Fibroblast of skin of back (primary cell): ENCODE data around the gene IGFALS.

Experiments used
- DNase-seq: peaks from one replicate; pipeline ENCODE4 v3.0.0-alpha.2; 2013

Gene IGFALS

DNA sequence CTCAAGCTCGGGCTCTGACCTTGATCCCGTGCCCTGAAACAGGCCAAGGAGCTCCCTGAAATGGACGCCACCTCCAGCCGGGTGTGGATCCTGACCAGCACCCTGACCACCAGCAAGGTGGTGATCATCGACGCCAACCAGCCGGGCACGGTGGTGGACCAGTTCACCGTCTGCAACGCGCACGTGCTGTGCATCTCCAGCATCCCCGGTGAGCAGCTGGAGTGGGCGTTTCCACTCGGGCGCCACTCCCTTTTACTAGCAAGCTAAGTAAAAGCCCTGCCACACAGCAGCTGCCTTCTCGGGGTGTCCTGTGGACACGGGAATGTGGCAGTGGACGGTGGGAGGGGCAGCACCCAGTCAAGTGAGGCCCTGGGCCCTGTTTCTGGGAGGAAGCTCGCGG, 28.5 kb downstream of the IGFALS start:
- no peak for DNase-seq

DNA sequence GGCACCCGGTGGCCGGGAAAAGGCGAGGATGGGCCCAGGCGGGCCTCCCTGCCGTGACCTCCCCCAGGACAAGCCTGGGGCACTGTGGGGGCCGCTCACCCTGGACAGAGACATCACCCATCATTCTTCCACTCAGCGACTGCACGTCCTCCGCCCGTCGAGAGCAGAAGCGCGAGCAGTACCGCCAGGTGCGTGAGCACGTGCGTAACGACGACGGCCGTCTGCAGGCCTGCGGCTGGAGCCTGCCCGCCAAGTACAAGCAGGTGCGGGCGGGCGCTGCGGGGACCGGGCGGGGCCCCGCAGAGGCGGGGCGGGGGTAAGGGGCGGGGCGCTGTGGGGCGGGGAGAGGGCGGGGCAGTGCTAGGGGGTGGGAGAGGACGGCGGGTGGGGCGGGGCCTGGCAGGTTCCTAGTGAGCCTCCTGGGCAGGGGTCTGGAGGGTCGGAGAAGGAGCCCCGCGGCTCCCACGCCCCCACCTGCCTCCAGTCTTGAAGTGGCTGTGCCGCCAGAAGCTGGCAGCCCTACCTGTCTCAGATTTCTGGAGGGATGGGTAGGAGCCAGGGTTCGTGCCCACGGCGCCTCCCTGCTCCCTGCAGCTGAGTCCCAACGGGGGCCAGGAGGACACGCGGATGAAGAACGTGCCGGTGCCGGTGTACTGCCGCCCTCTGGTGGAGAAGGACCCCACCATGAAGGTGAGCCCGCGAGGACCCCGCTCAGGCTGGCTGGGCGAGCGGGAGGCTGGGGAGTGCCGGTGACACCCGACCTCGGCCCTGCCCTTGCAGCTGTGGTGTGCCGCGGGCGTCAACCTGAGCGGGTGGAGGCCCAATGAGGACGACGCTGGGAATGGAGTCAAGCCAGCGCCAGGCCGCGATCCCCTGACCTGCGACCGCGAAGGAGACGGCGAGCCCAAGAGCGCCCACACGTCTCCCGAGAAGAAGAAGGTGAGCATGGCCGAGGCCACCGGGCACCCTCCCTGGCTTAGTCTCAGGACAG, 29.7 kb downstream of the IGFALS start:
- peak; percentile 24 for DNase-seq

DNA sequence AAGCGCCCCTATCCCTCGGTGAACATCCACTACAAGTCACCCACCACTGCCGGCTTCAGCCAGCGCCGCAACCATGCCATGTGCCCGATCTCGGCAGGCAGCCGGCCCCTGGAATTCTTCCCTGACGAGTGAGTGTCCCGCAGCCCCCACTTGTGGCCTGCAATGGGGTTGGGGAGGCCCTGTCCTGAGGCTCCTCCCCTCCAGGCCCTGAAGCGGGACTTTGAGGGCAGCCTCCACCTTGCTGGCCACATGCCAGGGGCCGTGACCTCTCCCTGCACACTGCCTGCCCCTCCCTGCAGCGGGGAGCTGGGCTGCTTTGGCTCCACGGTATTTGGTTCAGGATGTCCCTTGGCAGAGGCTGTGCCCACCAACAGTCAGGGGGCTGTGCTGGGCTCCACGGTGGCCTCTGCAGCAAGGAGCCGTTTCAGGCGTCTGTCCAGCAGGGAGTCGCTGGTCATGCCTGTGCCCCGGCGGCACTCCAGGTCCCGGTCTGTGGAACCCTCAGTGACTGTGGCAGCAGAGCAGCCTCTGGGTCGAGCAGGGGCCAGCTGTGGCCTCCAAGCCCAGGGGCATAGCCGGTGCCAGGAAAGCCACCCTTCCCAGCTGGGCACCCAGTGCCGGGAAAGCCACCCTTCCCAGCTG, 30.5 kb downstream of the IGFALS start:
- no peak for DNase-seq

DNA sequence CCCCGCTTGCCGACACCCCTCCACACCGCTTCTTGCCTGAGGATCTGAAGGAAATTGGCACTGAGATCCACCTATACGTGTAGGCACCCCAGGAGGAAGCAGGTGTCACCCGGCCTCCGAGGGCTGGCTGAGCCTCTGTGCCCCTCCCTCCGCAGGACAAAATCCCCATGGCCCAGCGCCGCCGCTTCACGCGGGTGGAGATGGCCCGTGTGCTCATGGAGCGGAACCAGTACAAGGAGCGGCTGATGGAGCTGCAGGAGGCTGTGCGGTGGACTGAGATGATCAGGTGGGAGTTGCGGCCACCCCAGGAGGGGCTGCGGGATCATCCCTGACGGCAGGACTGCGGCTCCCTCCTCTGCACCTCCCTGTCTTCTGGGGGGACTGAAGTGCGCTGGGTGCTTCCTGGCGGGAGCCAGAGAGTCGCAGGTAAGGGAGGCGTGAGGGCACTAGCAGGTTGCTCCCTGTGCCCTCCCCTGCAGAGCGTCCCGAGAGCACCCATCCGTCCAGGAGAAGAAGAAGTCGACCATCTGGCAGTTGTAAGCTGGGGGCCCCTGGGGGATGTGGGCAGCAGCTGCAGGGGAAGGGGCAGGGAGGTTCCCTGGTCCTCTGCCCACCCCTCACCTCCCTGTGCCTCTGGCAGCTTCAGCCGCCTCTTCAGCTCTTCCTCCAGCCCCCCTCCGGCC, 31.2 kb downstream of the IGFALS start:
- DNase-seq, result no peak

DNA sequence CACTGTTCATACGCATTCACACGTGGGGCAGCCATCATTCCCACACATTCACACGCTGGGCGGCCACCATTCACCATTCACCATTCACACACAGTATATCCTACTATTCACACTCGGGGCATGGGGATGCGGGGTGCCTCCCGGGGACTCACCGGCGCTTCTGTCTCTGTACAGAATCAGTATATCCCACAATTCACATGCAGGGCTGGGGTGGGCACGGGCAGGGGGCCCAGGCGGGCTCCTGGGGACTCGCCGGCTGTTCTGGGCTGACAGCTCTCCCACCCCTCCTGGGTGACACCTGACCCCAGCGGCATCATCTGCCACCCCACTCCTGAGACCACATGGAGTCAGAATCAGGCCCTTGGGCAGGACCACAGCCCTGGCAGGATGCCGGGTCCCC, 31.8 kb downstream of the IGFALS start:
- no peak for DNase-seq

DNA sequence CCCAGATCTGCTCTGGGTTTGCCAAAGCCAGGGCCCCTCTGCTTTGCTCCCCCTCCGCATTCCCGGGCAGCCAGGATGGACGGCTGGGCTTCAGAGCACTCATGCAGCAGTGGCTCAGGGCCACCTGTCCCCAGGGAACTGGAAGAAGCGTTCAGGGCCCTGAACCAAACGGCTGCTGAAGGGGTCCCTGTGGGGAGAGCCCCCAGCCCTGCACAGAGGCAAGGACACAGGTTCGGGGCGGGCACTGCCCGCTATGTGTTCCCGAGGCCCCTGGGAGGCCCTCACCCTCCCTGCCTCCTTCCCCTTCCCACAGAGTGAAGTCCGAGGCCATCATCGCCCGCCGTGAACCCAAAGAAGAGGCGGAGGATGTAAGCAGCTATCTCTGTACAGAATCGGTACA, 32.6 kb downstream of the IGFALS start:
- no peak for DNase-seq

DNA sequence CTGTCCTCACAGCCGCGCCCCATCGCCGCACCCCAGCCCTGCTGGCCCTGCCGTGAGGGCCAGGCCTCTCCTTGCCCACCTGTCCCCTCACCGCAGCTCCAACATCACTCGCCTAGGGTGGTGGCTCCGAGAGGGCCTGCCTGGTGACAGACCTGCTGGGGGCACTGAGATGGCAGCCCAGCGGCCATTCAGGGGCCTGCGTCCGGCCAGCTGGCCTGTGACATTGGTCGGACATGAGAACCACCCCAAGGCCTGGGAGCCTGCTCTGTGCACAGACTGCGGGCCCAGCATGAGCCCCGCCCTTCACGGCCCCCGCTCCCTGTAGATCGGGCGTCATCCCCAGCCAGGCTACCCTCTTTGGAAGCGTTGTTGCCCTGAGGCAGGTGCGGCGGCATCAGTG, 34.0 kb downstream of the IGFALS start:
- DNase-seq, result no peak

DNA sequence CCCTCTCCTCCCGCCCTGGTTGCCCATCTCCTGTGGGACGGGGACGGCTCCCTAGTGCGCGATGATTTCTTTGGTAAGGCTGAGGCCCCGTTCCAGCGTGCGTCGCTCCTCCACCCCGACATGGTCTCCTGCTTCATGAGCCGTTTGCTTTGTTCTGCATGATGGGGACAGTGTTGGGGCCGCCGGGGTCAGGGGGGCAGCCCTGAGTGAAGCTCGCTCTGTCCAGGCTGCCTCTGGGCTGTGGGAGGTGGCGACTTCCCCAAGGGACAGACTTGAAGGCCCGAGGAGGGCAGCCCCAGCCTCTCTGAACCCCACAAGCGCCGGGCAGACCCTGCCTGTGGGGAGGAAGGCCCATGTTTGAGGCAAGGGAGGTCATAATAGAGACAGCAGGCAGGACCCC, 34.6 kb downstream of the IGFALS start:
- no peak for DNase-seq

DNA sequence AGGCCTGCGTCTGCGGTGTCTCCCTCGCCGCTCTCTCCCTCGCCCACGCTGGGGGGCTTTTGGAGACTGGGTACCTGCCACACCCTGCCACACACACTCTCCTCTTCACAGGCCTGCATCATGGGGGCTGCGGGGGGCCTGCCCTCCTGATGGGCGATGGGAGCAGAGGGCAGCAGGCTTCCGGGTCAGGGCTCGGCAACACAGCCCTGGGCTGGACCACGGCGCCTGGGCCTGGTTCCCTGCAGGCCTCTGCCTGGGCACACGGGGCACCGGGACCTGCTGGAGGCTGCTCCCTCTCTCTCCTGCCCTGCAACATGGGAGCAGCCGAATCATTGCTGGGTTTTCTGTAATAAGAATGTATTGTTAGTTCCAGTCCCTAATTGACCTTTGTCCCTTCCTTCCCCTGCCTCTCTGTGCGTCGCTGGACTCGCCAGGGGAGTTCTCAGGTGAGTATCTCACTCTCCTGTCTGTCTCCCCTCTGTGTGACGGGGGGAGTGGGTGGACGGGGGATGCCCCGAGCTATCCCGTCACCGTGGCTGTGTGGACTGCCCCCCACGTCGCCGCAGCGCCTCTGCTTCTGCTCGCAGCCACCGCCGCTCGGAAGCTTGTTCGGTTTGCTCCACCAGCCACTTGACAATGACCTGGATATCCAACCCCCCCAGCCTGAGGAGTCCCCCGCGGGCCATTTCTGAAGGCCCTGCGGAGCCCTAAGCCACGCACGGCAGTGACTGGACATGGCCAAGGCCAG, 35.6 kb downstream of the IGFALS start:
- DNase-seq, result no peak

DNA sequence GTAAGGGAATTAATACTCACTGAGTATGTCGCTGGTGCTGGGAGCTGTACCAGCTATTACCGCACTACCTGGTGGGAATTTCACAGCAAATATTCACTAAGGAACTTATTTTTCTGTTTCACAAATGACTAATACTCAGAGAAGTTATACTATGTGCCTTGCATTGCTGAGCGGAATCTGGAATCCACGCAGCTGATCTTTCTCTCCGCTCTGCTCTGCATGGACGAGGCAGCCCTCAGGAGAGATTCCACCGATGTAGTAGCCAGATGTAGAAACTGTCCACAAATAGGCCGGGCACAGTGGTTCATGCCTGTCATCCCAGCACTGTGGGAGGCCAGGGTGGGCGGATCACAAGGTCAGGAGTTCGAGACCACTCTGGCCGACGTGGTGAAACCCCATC, 39.3 kb downstream of the IGFALS start:
- no peak for DNase-seq

DNA sequence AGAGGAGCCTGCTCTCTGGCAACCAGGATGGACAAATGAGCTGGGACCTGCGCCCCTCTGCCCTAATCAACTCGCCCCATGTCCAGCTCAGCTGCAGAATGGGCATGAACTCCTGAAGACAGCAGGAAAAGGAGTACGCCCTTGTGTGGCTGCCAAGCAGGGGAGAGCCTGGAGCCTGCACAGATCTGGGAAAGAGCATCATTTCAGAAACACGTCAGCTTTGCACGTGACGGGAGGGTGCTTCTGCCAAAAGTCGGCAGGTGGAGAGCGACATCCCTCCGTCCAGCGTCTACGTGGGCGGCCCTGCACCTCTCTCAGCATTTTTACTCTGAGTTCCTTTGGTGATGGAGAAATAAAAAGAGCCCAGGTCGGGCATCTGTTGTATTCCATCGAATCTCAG, 40.7 kb downstream of the IGFALS start:
- DNase-seq, result no peak

DNA sequence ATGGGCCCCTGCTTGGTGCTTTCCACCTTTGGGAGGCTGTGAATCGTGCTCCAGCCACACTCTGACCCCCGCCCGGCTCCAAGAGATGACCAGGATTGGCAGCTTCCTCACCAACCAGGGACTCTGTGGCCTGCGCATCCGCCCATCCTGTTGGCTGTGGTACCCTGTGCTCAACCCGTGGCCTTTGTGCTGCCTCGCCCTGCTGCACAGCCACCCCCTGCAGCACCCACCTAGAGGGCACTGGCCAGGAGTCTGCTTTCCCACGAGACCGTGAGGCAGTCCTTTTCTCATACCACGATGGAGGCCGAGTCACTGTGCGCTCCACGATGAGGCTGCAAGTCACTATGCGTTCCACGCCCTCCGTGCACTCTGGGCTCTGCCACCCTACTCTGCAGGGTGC, 41.6 kb downstream of the IGFALS start:
- DNase-seq, result no peak

DNA sequence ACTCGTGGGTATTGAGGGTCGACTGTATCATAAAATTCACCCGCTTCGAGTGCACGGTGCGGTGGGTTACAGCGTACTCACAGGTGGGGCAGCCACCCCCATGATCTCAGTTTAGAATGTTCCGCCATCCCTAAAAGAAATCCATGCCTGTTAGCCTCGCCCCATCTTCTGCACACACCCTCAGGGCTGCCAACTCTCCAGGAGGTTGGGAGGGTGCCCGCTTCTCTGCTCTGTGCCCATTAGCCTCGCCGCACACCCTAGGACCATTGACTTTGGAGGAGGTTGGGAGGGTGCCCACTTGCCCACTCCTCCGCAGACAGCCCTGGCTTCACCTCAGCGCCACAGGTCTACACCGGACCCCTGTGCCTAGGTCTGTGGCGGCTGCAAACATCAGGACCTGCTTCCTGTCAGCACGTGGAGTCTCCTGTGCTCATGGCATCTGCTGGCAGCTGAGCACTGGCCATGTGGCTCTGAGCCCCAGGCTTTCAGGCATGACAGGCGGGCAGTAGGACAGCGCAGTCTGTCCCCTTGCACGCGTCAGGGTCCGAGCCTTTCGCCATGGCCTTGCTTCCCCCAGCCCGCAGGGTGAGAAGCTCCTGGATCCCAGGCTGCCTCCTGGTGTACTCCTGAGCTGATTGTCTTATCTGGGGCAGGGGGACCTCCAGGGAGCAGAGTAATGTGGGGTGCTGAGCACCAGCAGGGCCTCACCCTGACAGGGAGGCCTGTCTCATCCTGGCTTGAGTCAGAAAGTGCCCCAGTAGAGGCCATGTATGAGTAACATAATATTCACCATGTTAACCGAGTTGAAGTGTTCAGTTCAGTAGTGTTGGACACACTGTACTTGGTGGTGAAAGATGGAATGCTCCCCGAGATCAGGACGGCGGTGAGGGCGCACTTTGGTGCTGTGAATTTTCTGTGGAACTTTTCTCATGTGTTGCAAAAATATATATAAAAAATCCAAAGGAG, 44.1 kb downstream of the IGFALS start:
- no peak for DNase-seq

DNA sequence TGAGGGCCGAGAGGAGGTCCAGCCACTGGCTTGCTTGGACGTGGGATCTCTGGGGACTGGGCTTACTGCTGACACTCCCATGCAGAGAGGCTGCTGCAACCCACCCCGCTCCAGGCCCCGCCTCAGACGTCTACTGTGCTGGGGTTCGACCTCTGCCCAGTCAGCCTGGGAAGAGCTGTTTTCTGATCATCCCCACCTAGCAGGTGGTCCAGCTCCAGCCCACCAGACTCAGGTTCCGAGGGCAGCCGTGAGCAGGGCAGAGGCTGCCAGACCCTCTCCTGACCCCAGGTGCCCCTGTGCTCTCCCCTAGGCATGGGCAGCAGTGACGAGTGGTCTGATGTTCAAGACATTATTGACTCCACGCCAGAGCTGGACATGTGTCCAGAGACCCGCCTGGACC, 45.6 kb downstream of the IGFALS start:
- no peak for DNase-seq

DNA sequence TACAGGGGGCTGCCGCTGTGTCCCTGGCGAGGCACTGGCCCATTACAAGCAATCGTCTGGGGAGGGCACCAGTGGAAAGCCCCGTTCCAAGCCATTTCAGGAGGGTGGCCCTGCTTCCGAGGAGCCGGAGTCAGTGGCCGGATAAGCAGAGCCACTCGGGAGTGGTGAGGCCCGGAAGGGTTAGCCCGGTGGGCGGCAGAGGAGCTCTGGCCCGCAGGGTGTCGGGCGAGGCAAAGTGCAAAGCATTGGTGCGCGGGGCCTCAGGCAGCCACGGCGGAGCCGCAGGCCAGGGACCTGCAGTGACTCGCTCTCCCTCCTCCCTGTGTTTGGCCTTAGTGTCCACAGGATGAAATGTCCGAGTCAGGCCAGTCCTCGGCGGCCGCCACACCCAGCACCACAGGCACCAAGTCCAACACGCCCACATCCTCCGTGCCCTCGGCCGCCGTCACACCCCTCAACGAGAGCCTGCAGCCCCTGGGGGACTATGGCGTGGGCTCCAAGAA, 46.8 kb downstream of the IGFALS start:
- no peak for DNase-seq

DNA sequence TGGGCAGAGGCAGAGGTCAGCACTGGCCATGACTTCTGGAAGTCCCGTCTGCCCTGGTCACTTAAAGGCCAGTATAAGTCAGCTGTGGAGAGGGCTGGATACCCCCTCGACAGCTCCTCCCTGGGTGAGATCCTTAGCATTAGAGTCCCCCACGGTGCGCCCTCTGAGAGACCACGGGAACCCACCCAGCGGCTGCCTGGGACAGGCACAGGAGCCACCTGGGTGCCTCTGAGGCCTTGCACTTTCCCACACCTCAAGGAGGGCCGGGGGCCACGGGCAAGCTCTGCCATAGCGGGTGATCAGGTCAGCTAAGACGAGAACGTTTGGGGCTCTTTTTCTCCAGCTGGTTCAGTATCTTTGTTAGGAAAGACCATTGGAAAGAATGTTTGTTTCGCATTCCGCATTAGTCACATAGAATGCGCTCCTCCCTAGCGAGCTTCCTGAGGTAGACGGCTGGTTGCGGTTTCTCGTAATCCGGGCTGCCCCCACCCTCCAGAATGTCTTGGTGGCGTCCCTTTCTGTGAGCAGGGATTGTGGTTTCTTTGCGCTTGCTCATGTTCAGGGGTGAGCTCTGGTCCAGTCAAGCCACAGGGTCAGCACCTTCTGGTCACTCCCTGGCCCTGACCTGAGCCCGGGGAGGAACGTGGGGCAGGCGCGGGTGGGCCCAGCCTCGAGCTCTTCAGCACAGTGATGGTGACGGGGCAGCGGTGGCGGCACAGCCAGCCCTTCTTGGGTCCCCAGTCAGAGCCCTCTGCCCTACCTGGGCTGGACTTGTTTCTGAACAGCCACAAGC, 47.4 kb downstream of the IGFALS start:
- peak; percentile 76 for DNase-seq

DNA sequence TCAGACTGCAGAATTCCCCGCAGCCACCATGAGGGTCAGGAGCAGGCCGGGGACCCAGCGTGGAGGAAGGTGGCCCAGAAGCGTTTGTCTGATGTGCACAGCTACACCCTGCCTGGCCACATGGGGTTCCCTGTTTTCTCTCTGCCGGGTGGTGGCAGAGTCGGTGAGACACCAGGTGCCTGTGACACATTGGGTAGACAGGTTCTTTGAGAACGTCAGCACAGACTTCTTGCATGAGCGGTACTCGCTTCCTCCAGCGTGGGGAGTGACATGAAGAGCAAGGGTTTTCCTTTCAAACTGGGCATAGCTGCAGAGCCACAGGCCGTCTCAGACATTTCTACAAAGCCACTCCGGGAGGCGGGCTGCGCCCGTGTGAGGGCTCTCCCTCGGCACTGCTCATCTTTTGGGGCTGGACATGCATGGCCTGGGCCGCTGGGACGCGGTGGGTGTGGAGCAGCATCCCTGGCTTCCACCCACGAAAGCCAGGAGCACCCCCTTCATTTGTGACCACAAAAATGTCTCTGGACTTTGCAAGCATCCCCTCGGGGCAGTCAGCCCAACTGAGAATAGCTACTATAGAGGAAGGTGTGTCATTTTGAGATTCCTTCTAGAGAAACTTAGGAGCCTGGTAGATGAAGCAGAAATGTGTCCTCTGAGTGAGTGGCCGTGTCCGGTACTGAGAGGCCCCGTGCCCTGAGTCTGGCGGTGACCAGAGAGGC, 48.2 kb downstream of the IGFALS start:
- peak; percentile 82 for DNase-seq

DNA sequence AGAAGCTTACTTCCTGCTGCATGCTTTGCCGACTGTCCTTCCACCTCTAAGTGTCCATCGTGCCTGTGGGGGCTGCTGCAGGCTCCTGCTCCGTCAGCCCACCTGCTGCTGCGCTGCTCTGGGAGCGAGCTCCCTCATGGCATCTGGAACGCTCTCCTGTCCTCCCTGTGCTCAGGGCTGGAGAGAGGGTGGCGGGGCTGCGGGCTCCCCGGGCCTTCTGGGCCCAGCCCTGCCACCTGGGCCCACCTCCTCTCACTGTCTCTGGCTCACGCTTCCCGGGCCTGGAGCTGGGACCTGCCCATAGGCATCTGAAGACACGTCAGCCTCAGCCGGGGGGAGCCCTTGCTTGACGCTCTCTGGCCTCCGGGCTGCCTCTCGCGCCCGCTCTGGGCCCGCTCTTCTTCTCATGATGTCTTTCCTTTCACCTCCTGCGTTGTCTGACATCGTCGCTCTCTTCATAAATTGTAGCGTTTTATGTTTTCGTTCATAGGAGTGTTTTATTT, 49.1 kb downstream of the IGFALS start:
- no peak for DNase-seq
